Measurements from ENCODE around the gene EML3. TPM values are rescaled to one million over a fixed set of nuclear protein-coding genes. Genes with fewer than 3 reads are reported as not detected.
"Not testable (repeated sequence)": the region's sequence is repeated elsewhere in the genome, so short reads cannot be mapped to it uniquely, and the experiment has no call there.

EML3 gene
- total RNA-seq, 2 experiments from 2014 or later, result 121 to 122 TPM

GRCh38 chr11:62645946-62646824 is 33.6 kb upstream of the EML3 start, which contains the start of gene GANAB:
Gene GANAB (minus strand): TSS chr11:62646613. CDS start chr11:62646599, 14 bp downstream.
- DNase-seq, result peak; percentile 99
- Mint-ChIP-seq H3K4me3 (peak within 1 kb of the TSS; percentile 99), H3K27ac (peak within 1 kb of the TSS; percentile 94), H3K27me3 (no peaks in the 10 kb centered on the region), H3K36me3 (ENCODE audit: low read depth) (peaks cover 38% of the 10 kb centered on the region), H3K9me3 (no peaks in the 10 kb centered on the region), H3K4me1 (peaks cover 47% of the 10 kb centered on the region)
- CTCF ChIA-PET, result interaction anchor here (0.6 to 2.9 kb wide), 5 partner anchors 48 to 206 kb away, joined by 4 to 9 read pairs (median 5); partner anchors contain the start of gene TUT1
- POLR2A ChIA-PET, result interaction anchor here (0.6 to 12.3 kb wide), 30 partner anchors 9 to 245 kb away, joined by 3 to 192 read pairs (median 5); partner anchors contain the start of genes B3GAT3, BSCL2, C11orf98 and CSKMT

- CTCF ChIA-PET, result interaction anchor here (2.0 to 2.9 kb wide), 2 partner anchors 48 to 53 kb away, joined by 9 read pairs; partner anchors contain the start of gene TUT1
- Mint-ChIP-seq H3K27ac (peak overlapping the region; percentile 94), H3K9me3 (no peaks in the 10 kb centered on the region)
These were observed 33.0 kb upstream of the EML3 start for GRCh38 chr11:62645671-62645945.

GRCh38 chr11:62644220-62644619 is 31.6 kb upstream of the EML3 start:
- no peaks in the 10 kb centered on the region for H3K9me3 Mint-ChIP-seq
- DNase-seq, result no peak
- peaks cover 51% of the 10 kb centered on the region for H3K4me1 Mint-ChIP-seq
- H3K27me3 Mint-ChIP-seq, result no peaks in the 10 kb centered on the region
- H3K4me3 Mint-ChIP-seq, result no peak overlapping the region
- POLR2A ChIA-PET, result interaction anchor here (0.9 to 12.3 kb wide), 7 partner anchors 9 to 53 kb away, joined by 3 to 192 read pairs (median 6); partner anchors contain the start of genes B3GAT3, C11orf98, CSKMT and INTS5
- H3K36me3 Mint-ChIP-seq (ENCODE audit: low read depth), result peaks cover 38% of the 10 kb centered on the region
- no peak overlapping the region for H3K27ac Mint-ChIP-seq
- CTCF ChIA-PET, result no interaction called here

More at GRCh38 chr11:62645671-62645945, 33.0 kb upstream of the EML3 start:
- no peak for DNase-seq
- H3K36me3 Mint-ChIP-seq (ENCODE audit: low read depth), result peaks cover 38% of the 10 kb centered on the region
- peak overlapping the region; percentile 99 for H3K4me3 Mint-ChIP-seq
- no peaks in the 10 kb centered on the region for H3K27me3 Mint-ChIP-seq
- POLR2A ChIA-PET, result interaction anchor here (0.6 to 12.3 kb wide), 22 partner anchors 8 to 235 kb away, joined by 3 to 192 read pairs (median 8); partner anchors contain the start of genes B3GAT3, C11orf98, CSKMT and EEF1G
- peaks cover 49% of the 10 kb centered on the region for H3K4me1 Mint-ChIP-seq

DNA sequence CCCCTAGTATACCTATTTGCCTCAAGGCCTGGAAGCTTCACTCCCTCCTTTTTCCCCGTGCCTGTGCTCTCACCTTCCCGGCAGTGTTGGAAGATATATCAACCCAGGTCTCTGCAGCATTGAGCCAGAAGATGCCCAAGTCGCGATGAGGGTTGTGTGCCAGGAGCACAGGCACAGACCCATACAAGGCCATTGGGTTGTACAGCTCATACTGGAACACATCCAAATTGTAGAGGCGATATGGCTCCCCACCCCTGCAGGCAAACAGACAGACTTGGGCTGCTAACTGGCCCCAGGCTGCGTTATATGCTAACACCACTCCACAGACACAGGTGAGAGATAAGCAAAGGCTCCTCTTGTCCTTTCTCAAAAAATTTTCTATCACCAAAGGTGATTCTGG is 19.9 kb upstream of the EML3 start:
- H3K9me3 Mint-ChIP-seq, result no peaks in the 10 kb centered on the region
- DNase-seq, result no peak
- H3K4me1 Mint-ChIP-seq, result peaks cover 21% of the 10 kb centered on the region
- no peaks in the 10 kb centered on the region for H3K27me3 Mint-ChIP-seq
- POLR2A ChIA-PET, result interaction anchor here (1.2 to 4.2 kb wide), 5 partner anchors 9 to 41 kb away, joined by 3 to 15 read pairs (median 4); partner anchors contain the start of genes B3GAT3, C11orf98, CSKMT and INTS5
- CTCF ChIA-PET, result no interaction called here
- peaks cover 78% of the 10 kb centered on the region for H3K36me3 Mint-ChIP-seq (ENCODE audit: low read depth)
- no peak overlapping the region for H3K4me3 Mint-ChIP-seq
- no peak overlapping the region for H3K27ac Mint-ChIP-seq

- Mint-ChIP-seq H3K4me1 (no peaks in the 10 kb centered on the region), H3K36me3 (ENCODE audit: low read depth) (peaks cover 69% of the 10 kb centered on the region), H3K27me3 (no peaks in the 10 kb centered on the region), H3K27ac (no peak overlapping the region), H3K4me3 (no peak overlapping the region), H3K9me3 (no peaks in the 10 kb centered on the region)
- POLR2A ChIA-PET, result interaction anchor here (1.6 kb wide), 1 partner anchor 18 kb away, joined by 8 read pairs; the partner anchor contains the start of gene GANAB
- CTCF ChIA-PET, result interaction anchor here (0.5 to 3.0 kb wide), 4 partner anchors 14 to 252 kb away, joined by 3 to 12 read pairs (median 4); partner anchors contain the start of gene EEF1G
- DNase-seq, result no peak
These were observed 15.1 kb upstream of the EML3 start for GRCh38 chr11:62627713-62628112.

DNA sequence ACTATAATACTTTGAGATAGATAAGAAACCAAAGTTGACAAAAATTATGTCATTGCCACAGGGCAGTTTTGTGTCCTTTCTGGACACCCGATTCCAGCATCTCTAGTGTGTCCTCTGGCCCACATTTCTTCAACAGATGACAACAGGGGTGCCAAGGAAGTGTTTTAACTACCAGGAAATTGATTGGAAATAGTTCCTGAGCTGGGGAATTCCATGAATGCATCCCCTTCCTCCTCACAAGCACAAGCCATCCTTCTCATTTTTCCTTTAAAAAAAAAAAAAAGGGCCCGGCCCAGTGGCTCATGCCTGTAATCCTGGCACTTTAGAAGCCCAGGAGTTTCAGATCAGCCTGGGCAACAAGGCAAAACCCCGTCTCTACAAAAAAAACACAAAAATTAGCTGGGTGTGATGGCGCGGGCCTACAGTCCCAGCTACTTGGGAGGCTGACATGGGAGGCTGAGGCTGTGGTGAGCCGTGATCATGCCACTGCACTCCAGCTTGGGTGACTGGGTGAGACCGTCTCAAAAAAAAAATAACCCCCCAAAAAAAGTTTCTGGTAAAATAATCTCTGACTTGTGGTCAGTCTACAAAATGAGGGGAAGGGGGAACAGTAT is 10.0 kb upstream of the EML3 start:
- ChIA-PET CTCF (interaction anchor here (0.6 to 2.5 kb wide), 9 partner anchors 11 to 198 kb away, joined by 3 to 16 read pairs (median 4); partner anchors contain the start of genes EML3 and ROM1), POLR2A (interaction anchor here (0.9 to 5.4 kb wide), 23 partner anchors 10 to 654 kb away, joined by 3 to 70 read pairs (median 11); partner anchors contain the start of genes C11orf98, CSKMT, EEF1G and EML3)
- peak overlapping the region; percentile 87 for H3K4me3 Mint-ChIP-seq
- no peaks in the 10 kb centered on the region for H3K27me3 Mint-ChIP-seq
- no peaks in the 10 kb centered on the region for H3K9me3 Mint-ChIP-seq
- peaks cover 28% of the 10 kb centered on the region for H3K4me1 Mint-ChIP-seq
- H3K27ac Mint-ChIP-seq, result peak overlapping the region; percentile 98
- peaks cover 45% of the 10 kb centered on the region for H3K36me3 Mint-ChIP-seq (ENCODE audit: low read depth)
- no peak for DNase-seq

DNA sequence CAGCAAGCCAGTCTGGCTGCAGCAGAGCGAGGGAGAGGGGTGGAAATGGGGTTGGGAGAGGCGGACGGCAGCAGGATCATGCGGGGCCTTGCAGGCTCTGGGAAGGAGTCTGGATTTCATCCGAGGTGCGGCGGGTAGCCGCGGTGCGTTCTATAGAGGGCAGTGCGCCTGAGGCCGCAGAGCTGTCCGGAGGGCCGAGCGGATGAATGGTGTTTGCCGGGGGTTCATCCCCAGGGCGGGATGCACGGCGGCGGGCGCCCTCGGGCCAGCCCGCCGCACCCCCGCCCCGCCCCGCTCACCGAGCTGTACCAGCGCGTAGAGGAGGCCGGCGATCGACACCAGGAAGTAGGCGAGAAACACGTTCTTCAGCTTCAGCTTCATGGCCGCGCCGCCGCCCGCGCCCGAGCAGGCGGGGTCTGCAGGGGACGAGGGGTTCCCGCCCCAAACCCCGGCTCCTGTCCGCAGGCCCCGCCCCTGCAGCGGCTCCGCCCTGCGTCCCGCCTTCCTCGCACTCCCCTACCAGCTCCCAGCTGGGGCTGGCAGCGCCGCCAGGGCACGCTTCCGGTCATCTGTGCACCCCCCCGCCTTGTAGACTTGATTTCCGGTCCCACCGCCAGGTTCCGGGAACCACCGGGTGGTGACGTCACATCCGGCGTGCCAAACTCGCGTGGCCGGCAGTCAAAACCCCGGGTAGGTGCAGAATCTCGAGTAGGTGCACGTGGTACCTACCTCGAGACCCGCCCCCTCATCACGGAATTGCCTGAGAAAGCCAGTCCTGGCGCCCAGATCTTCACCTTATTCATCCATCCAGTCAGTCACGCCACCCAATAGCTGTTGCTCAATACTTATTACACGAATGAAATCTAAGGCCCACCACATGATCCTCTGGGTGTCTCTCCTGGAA is 9.2 kb upstream of the EML3 start, which contains the start of gene B3GAT3:
TSS of gene B3GAT3 (minus strand) at position 420 of the 904 bp plus-strand sequence. CDS start at position 381, 39 bp downstream.
- Mint-ChIP-seq H3K27me3 (no peaks in the 10 kb centered on the region), H3K9me3 (no peaks in the 10 kb centered on the region), H3K36me3 (ENCODE audit: low read depth) (peaks cover 43% of the 10 kb centered on the region), H3K4me1 (peaks cover 29% of the 10 kb centered on the region), H3K27ac (peak within 1 kb of the TSS; percentile 98), H3K4me3 (peak within 1 kb of the TSS; percentile 87)
- peak; percentile 97 for DNase-seq
- ChIA-PET CTCF (interaction anchor here (0.6 to 3.2 kb wide), 14 partner anchors 10 to 197 kb away, joined by 3 to 16 read pairs (median 4); partner anchors contain the start of genes C11orf98, CSKMT, EML3 and LBHD1), POLR2A (interaction anchor here (0.9 to 5.4 kb wide), 29 partner anchors 10 to 653 kb away, joined by 3 to 70 read pairs (median 10); partner anchors contain the start of genes C11orf98, CSKMT, EEF1G and EML3)

DNA sequence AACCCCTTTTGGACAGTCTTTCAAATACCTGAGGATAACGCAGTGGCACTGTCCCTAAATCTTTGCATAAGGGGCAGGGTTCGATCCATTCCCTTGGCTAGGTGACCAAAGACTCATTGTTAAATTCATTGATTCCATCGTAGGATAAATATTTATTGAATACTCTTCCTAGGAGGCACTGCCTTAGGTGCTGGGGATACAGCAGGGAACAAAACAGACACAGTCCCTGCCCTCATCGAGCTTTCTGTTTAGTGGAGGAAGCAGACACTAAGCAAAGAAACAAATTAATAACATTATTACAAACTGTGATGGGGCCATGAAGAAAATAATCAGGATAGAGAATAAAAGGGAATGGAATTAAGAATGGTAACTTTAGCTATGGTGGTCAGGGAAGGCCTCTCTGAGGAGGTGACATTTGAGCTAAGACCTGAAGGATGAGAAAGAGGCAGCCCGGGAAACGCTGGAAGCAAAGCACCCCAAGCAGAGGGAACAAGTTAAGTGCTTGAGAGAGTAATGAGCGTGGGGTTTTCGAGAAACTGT is 8.5 kb upstream of the EML3 start:
- H3K27ac Mint-ChIP-seq, result peak overlapping the region; percentile 92
- DNase-seq, result no peak
- ChIA-PET CTCF (interaction anchor here (0.6 to 3.2 kb wide), 13 partner anchors 9 to 196 kb away, joined by 3 to 16 read pairs (median 5); partner anchors contain the start of genes C11orf98, CSKMT, EML3 and LBHD1), POLR2A (interaction anchor here (0.7 to 5.4 kb wide), 28 partner anchors 8 to 653 kb away, joined by 3 to 70 read pairs (median 10); partner anchors contain the start of genes C11orf98, CSKMT, EEF1G and EML3)
- H3K36me3 Mint-ChIP-seq (ENCODE audit: low read depth), result peaks cover 41% of the 10 kb centered on the region
- no peaks in the 10 kb centered on the region for H3K27me3 Mint-ChIP-seq
- H3K4me3 Mint-ChIP-seq, result peak overlapping the region; percentile 87
- peaks cover 33% of the 10 kb centered on the region for H3K4me1 Mint-ChIP-seq
- H3K9me3 Mint-ChIP-seq, result no peaks in the 10 kb centered on the region

DNA sequence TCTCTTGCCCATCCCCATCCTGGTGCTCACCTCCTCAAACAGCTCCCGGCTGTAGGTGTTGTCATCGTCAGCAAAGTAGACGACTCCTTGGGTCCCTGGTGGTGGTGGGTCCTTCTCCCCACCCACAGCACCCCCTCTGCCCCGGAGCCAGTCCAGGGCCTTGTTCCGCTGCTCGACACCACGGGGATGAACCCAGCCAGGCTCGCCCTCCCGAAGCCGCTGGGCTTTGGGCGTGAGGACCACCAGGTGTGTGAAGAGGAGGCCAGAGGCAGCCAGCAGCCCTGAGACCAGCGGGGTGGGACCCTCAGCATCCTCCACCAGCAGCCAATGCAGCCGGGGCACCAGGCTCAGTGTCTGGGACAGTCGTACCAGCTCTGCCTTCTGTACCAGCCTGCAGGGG is 4.4 kb upstream of the EML3 start:
- CTCF ChIA-PET, DNase-seq, H3K27ac Mint-ChIP-seq, H3K27me3 Mint-ChIP-seq, H3K9me3 Mint-ChIP-seq, H3K4me3 Mint-ChIP-seq: not testable (repeated sequence)
- H3K4me1 Mint-ChIP-seq, result peaks cover 53% of the 10 kb centered on the region
- H3K36me3 Mint-ChIP-seq (ENCODE audit: low read depth), result peaks cover 34% of the 10 kb centered on the region
- POLR2A ChIA-PET, result interaction anchor here (0.9 kb wide), 1 partner anchor 36 kb away, joined by 3 read pairs; the partner anchor contains the start of gene INTS5

- Mint-ChIP-seq H3K4me3 (no peak overlapping the region), H3K36me3 (ENCODE audit: low read depth) (peaks cover 31% of the 10 kb centered on the region), H3K27ac (peak overlapping the region; percentile 16), H3K9me3 (no peaks in the 10 kb centered on the region), H3K27me3 (no peaks in the 10 kb centered on the region), H3K4me1 (peaks cover 53% of the 10 kb centered on the region)
- ChIA-PET POLR2A (interaction anchor here (1.1 to 1.3 kb wide), 2 partner anchors 24 to 49 kb away, joined by 4 to 5 read pairs; partner anchors contain the start of genes C11orf98, CSKMT and TUT1), CTCF (no interaction called here)
- DNase-seq, result no peak
These were observed 2.9 kb upstream of the EML3 start for GRCh38 chr11:62615521-62615920.

DNA sequence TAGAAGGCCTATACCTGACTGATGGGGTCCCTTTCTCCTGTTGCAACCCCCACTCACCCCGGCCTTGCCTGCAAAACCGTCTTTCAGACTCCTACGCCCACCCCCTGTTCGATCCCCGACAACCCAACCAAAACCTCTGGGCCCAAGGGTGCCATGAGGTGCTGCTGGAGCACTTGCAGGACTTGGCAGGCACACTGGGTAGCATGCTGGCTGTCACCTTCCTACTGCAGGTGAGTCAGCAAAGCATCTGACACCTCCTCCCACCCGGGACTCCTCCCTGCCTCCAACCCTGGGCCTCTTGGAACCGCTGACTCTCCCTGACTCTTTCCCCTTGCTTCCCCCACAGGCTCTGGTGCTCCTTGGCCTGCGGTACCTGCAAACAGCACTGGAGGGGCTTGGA is 1.7 kb upstream of the EML3 start:
- peak; percentile 43 for DNase-seq
- POLR2A ChIA-PET, result interaction anchor here (1.0 to 6.7 kb wide), 5 partner anchors 13 to 57 kb away, joined by 3 to 84 read pairs (median 41); partner anchors contain the start of genes C11orf98, CSKMT, INTS5 and LBHD1
- Mint-ChIP-seq H3K36me3 (ENCODE audit: low read depth) (peaks cover 36% of the 10 kb centered on the region), H3K4me3 (no peak overlapping the region), H3K4me1 (peaks cover 56% of the 10 kb centered on the region), H3K27me3 (no peaks in the 10 kb centered on the region), H3K9me3 (no peaks in the 10 kb centered on the region), H3K27ac (peak overlapping the region; percentile 69)
- CTCF ChIA-PET, result interaction anchor here (1.4 kb wide), 1 partner anchor 51 kb away, joined by 3 read pairs; the partner anchor contains the start of genes C11orf98 and CSKMT

All from activated CD4-positive, alpha-beta memory T cell treated with anti-CD3 and anti-CD28 coated beads, Interleukin-2, amount 10 ng/mL, durations not matched to agents 7 days and 5 days (primary cell).